H1 (cell line): Measurements from ENCODE around the gene OTUB1. TPM values are rescaled to one million over a fixed set of nuclear protein-coding genes. Genes with fewer than 3 reads are reported as not detected.

Source experiments
- CREB1 ChIP-seq: IDR thresholded peaks from 2 replicates; pipeline ENCODE4 v1.6.1; 2012; ENCODE audit warnings: inconsistent platforms
- EGR1 ChIP-seq: IDR thresholded peaks from 2 replicates; pipeline ENCODE4 v1.6.1; 2011; ENCODE audit warnings: low read depth, low read length, borderline replicate concordance
- EZH2 ChIP-seq: fragments of 200-600 bp; sonication (generic); IDR thresholded peaks from 2 replicates; pipeline ENCODE4 v1.7.1; 2012; ENCODE audit warnings: low read depth, mild to moderate bottlenecking, moderate library complexity, low read length, inconsistent platforms; ENCODE audit not compliant: severe bottlenecking
- GTF2F1 ChIP-seq: IDR thresholded peaks from 2 replicates; pipeline ENCODE4 v1.6.1; 2012; ENCODE audit warnings: low read depth, low read length, improper control_type of control experiment, borderline replicate concordance
- RBBP5 ChIP-seq: IDR thresholded peaks from 2 replicates; pipeline ENCODE4 v1.7.1; 2012; ENCODE audit warnings: low read depth, mild to moderate bottlenecking, inconsistent platforms, low read length, moderate library complexity, borderline replicate concordance
- SIRT6 ChIP-seq: IDR thresholded peaks from one replicate; pipeline ENCODE4 v1.7.1; 2012; ENCODE audit warnings: low read length, inconsistent platforms
- SIX5 ChIP-seq: IDR thresholded peaks from 2 replicates; pipeline ENCODE4 v1.6.1; 2011; ENCODE audit warnings: mild to moderate bottlenecking, low read depth, low read length
- TAF1 ChIP-seq: IDR thresholded peaks from 2 replicates; pipeline ENCODE4 v1.6.1; 2011; ENCODE audit warnings: mild to moderate bottlenecking, low read depth, low read length
- TCF12 ChIP-seq: IDR thresholded peaks from 2 replicates; pipeline ENCODE4 v1.6.1; 2011; ENCODE audit warnings: low read depth, mild to moderate bottlenecking, low read length
- ZNF274 ChIP-seq: IDR thresholded peaks from 2 replicates; pipeline ENCODE4 v1.7.0; 2012; ENCODE audit warnings: low read length, borderline replicate concordance; ENCODE audit errors: extremely low read depth
- polyA plus RNA-seq, 7 experiments: library from polyadenylated mRNA; depleted of rRNA in 3 of 7; stranded (reverse) in 5 of 7; unstranded in 2 of 7; fragments of >200 nt in 5 of 7; fragments of 200-250 nt in 2 of 7; gene quantifications; 1 replicate in 5 of 7; 2 replicates in 1 of 7; 4 replicates in 1 of 7; pipeline versions ENCODE4 v1.2.1 to v1.2.3, GENCODE V29; 2011 to 2013; ENCODE audit warnings: missing spikeins in 2 of 7, mixed read lengths in 2 of 7
- total RNA-seq: library from RNA; stranded (reverse); fragmentation: NEBNext Ultra II Directional; extraction: Animal tissue kit (Norgen Biotek cat#: 25700); gene quantifications from 2 replicates; pipeline ENCODE4 v1.2.1, GENCODE V29; 2021
- TF ChIP-seq, protein P1 (sequence below): fragments of 300-600 bp; sonication (generic); IDR thresholded peaks from 2 replicates; pipeline ENCODE4 v1.7.1; 2012; ENCODE audit warnings: low read length, moderate library complexity, mild to moderate bottlenecking, inconsistent platforms; ENCODE audit not compliant: insufficient replicate concordance

OTUB1 gene
- total and polyA plus RNA-seq, 2 of the 8 experiments (the other 6 are each of a cell fraction or from before 2014, with no cell fraction given), result 110 to 274 TPM

DNA sequence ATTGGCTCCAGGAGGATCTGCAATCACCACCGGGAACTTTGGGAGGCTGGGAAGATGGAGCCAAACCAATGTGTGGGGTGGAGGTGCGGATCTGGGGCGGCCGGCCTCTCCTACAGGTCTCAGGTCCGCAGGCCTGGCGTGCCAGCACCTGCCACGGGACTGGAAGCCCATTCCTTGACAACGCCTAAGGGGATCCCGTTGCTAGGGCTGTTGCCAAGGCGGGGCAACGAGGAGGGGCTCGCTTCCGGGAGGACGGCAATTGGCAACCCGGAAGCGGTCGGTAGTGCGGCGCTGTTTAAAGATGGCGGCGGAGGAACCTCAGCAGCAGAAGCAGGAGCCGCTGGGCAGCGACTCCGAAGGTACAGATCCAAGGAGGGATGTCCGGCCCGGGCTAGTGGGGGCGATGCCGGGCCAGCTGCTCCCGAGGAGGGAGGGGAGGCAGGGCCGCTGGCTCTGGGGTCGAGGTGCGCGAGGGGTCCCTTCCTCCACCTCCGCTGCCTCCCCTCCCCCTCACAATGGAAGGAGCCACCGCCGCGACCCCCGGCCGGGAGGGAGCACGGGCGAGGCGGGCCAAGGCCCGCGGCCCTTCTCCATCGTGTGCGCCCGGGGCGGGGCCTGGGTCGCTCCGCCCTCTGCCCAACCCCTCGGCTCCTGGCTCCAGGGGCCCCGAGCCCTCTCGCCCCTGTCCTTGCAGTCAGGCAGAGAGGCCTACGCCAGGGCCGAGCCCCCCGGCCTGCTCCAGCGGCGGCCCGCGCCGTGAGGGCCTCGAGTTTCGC is at the start of gene OTUB1 (continued):
- TF ChIP-seq, protein P1, sequence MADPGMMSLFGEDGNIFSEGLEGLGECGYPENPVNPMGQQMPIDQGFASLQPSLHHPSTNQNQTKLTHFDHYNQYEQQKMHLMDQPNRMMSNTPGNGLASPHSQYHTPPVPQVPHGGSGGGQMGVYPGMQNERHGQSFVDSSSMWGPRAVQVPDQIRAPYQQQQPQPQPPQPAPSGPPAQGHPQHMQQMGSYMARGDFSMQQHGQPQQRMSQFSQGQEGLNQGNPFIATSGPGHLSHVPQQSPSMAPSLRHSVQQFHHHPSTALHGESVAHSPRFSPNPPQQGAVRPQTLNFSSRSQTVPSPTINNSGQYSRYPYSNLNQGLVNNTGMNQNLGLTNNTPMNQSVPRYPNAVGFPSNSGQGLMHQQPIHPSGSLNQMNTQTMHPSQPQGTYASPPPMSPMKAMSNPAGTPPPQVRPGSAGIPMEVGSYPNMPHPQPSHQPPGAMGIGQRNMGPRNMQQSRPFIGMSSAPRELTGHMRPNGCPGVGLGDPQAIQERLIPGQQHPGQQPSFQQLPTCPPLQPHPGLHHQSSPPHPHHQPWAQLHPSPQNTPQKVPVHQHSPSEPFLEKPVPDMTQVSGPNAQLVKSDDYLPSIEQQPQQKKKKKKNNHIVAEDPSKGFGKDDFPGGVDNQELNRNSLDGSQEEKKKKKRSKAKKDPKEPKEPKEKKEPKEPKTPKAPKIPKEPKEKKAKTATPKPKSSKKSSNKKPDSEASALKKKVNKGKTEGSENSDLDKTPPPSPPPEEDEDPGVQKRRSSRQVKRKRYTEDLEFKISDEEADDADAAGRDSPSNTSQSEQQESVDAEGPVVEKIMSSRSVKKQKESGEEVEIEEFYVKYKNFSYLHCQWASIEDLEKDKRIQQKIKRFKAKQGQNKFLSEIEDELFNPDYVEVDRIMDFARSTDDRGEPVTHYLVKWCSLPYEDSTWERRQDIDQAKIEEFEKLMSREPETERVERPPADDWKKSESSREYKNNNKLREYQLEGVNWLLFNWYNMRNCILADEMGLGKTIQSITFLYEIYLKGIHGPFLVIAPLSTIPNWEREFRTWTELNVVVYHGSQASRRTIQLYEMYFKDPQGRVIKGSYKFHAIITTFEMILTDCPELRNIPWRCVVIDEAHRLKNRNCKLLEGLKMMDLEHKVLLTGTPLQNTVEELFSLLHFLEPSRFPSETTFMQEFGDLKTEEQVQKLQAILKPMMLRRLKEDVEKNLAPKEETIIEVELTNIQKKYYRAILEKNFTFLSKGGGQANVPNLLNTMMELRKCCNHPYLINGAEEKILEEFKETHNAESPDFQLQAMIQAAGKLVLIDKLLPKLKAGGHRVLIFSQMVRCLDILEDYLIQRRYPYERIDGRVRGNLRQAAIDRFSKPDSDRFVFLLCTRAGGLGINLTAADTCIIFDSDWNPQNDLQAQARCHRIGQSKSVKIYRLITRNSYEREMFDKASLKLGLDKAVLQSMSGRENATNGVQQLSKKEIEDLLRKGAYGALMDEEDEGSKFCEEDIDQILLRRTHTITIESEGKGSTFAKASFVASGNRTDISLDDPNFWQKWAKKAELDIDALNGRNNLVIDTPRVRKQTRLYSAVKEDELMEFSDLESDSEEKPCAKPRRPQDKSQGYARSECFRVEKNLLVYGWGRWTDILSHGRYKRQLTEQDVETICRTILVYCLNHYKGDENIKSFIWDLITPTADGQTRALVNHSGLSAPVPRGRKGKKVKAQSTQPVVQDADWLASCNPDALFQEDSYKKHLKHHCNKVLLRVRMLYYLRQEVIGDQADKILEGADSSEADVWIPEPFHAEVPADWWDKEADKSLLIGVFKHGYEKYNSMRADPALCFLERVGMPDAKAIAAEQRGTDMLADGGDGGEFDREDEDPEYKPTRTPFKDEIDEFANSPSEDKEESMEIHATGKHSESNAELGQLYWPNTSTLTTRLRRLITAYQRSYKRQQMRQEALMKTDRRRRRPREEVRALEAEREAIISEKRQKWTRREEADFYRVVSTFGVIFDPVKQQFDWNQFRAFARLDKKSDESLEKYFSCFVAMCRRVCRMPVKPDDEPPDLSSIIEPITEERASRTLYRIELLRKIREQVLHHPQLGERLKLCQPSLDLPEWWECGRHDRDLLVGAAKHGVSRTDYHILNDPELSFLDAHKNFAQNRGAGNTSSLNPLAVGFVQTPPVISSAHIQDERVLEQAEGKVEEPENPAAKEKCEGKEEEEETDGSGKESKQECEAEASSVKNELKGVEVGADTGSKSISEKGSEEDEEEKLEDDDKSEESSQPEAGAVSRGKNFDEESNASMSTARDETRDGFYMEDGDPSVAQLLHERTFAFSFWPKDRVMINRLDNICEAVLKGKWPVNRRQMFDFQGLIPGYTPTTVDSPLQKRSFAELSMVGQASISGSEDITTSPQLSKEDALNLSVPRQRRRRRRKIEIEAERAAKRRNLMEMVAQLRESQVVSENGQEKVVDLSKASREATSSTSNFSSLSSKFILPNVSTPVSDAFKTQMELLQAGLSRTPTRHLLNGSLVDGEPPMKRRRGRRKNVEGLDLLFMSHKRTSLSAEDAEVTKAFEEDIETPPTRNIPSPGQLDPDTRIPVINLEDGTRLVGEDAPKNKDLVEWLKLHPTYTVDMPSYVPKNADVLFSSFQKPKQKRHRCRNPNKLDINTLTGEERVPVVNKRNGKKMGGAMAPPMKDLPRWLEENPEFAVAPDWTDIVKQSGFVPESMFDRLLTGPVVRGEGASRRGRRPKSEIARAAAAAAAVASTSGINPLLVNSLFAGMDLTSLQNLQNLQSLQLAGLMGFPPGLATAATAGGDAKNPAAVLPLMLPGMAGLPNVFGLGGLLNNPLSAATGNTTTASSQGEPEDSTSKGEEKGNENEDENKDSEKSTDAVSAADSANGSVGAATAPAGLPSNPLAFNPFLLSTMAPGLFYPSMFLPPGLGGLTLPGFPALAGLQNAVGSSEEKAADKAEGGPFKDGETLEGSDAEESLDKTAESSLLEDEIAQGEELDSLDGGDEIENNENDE, result no peak
- TF ChIP-seq TAF1 (peak; percentile 97), ZNF274 (no peak), EGR1 (peak; percentile 52; the same call in 1 of the 2 replicates), EZH2 (no peak), GTF2F1 (peak; percentile 83; the same call in 1 of the 2 replicates), CREB1 (no peak), SIX5 (no peak), SIRT6 (peak; percentile 73), RBBP5 (0 out of 2 replicates have a peak, but pooled peaks have one; percentile 69), TCF12 (no peak)
